Spinal cord (tissue), 10 donors: ENCODE data around the gene PRR16. TPM values are rescaled to one million over a fixed set of nuclear protein-coding genes. Genes with fewer than 3 reads are reported as not detected.
A peak's percentile ranks its signal among the peaks of the same experiment; 100 is the strongest.
"Not testable (repeated sequence)": the region's sequence is repeated elsewhere in the genome, so short reads cannot be mapped to it uniquely, and the experiment has no call there.

Experiments used
- DNase-seq, 6 donors: peaks; one replicate each; pipeline versions ENCODE4 v3.0.0 to v3.0.0-alpha.2; 2013 to 2015; ENCODE audit warnings: low spot score in 6 of 6, low read depth in 4 of 6
- H3K27ac ChIP-seq: one replicate; pipeline ENCODE4 v1.5.1; 2013; ENCODE audit warnings: low read depth, low read length, control low read depth
- H3K27me3 ChIP-seq: one replicate; pipeline ENCODE4 v1.6.1; 2013; ENCODE audit warnings: low read length; ENCODE audit not compliant: control insufficient read depth, insufficient read depth
- H3K36me3 ChIP-seq: one replicate; pipeline ENCODE4 v1.6.1; 2013; ENCODE audit warnings: low read length; ENCODE audit not compliant: control insufficient read depth, insufficient read depth
- H3K4me1 ChIP-seq: one replicate; pipeline ENCODE4 v1.6.1; 2013; ENCODE audit warnings: low read length; ENCODE audit not compliant: control insufficient read depth, insufficient read depth
- H3K4me3 ChIP-seq: one replicate; pipeline ENCODE4 v1.5.1; 2013; ENCODE audit warnings: low read depth, low read length, control low read depth
- H3K9me3 ChIP-seq: one replicate; pipeline ENCODE4 v1.6.1; 2013; ENCODE audit warnings: low read length; ENCODE audit not compliant: control insufficient read depth, insufficient read depth
- WGBS: methylation state at CpG from one replicate; pipeline ENCODE4 v1.1.5; 2013; ENCODE audit warnings: missing lambda C conversion rate; ENCODE audit not compliant: insufficient coverage; 5-methylcytosine and 5-hydroxymethylcytosine counted together
- polyA plus RNA-seq, 2 donors: library from polyadenylated mRNA; unstranded; fragments of 120-200 nt; gene quantifications; one replicate each; pipeline ENCODE4 v1.2.1, GENCODE V29; 2013; ENCODE audit not compliant: insufficient read length in 2 of 2
- total RNA-seq, 2 donors: library from RNA; depleted of rRNA in 1 of 2; stranded (reverse); fragments of 120-200 nt in 1 of 2; fragments of >200 nt in 1 of 2; gene quantifications; one replicate each; pipeline versions ENCODE4 v1.2.3 to v1.2.4, GENCODE V29; 2013 to 2014
- donor health status: healthy.

PRR16 gene
- total and polyA plus RNA-seq, 4 donors, result 1.6 to 5.7 (median 2.6) TPM

GRCh38 chr5:120690621-120691407 lies 226.7 kb downstream of the PRR16 start:
- no peak overlapping the region for H3K27ac ChIP-seq
- H3K4me1 ChIP-seq, result no peaks in the 10 kb centered on the region
- WGBS, result 85% methylated on average over 2 of the region's 9 CpGs
- DNase-seq, result peak in 1 of 6 donors; percentile 12
- H3K9me3 ChIP-seq, result no peaks in the 10 kb centered on the region
- H3K27me3 ChIP-seq, result no peaks in the 10 kb centered on the region
- H3K36me3 ChIP-seq, result no peaks in the 10 kb centered on the region
- H3K4me3 ChIP-seq, result no peak overlapping the region

DNA sequence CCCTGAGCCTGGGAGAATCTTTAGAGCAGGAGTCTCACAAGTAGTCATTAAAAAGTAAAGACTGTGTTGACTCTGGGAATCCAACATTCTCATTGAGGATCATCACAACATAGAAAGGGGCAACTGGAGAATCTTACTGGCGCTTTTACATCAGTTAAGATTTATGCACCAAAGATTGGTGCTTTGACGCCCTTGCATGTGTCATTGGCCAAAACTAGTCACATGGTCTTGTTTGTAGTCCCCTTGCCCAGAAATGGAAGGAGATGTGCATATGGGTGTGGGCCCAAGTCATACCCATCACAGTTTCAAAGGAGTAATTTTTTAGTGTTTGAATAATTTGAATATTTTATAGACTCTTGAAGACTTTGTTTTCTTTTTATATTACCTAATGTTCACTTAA lies 228.2 kb downstream of the PRR16 start:
- Histone ChIP-seq H3K9me3 (no peaks in the 10 kb centered on the region), H3K36me3 (no peaks in the 10 kb centered on the region), H3K27ac (no peak overlapping the region), H3K4me1 (no peaks in the 10 kb centered on the region), H3K27me3 (no peaks in the 10 kb centered on the region), H3K4me3 (no peak overlapping the region)
- no peak for DNase-seq
- 88% methylated on average over 2 of the region's 2 CpGs for WGBS

- H3K9me3 ChIP-seq, result no peaks in the 10 kb centered on the region
- H3K4me3 ChIP-seq, result no peak overlapping the region
- H3K27me3 ChIP-seq, result no peaks in the 10 kb centered on the region
- DNase-seq, result no peak
- H3K36me3 ChIP-seq, result no peaks in the 10 kb centered on the region
- no peak overlapping the region for H3K27ac ChIP-seq
- 97% methylated on average over 3 of the region's 4 CpGs for WGBS
- no peaks in the 10 kb centered on the region for H3K4me1 ChIP-seq
Observed at GRCh38 chr5:120695368-120695880, 231.3 kb downstream of the PRR16 start.

- Histone ChIP-seq H3K36me3 (no peaks in the 10 kb centered on the region), H3K4me3 (no peak overlapping the region), H3K9me3 (no peaks in the 10 kb centered on the region), H3K27ac (no peak overlapping the region), H3K27me3 (no peaks in the 10 kb centered on the region), H3K4me1 (no peaks in the 10 kb centered on the region)
- DNase-seq, result no peak
- WGBS, result no CpG with 5 or more reads among the region's 4 CpGs
Observed at GRCh38 chr5:120697147-120697546, 233.0 kb downstream of the PRR16 start.

DNA sequence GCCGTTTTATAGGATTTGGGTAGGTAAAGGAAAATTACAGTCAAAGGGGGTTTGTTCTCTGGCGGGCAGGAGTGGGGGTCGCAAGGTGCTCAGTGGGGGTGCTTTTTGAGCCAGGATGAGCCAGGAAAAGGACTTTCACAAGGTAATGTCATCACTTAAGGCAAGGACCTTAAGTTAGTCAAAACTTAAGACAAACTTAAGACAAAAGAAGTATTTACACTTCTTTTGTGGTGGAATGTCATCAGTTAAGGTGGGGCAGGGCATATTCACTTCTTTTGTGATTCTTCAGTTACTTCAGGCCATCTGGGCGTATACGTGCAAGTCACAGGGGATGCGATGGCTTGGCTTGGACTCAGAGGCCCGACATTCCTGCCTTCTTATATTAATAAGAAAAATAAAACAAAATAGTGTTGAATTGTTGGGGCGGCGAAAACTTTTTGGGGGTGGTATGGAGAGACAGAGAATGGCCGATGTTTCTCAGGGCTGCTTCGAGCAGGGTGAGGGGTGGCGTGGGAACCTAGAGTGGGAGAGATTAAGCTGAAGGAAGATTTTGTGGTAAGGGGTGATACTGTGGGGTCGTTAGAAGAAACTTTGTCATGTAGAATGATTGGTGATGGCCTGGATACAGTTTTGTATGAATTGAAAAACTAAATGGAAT lies 233.7 kb downstream of the PRR16 start:
- 85% methylated on average over 6 of the region's 13 CpGs for WGBS
- not testable (repeated sequence) for H3K4me3 ChIP-seq, H3K9me3 ChIP-seq

DNA sequence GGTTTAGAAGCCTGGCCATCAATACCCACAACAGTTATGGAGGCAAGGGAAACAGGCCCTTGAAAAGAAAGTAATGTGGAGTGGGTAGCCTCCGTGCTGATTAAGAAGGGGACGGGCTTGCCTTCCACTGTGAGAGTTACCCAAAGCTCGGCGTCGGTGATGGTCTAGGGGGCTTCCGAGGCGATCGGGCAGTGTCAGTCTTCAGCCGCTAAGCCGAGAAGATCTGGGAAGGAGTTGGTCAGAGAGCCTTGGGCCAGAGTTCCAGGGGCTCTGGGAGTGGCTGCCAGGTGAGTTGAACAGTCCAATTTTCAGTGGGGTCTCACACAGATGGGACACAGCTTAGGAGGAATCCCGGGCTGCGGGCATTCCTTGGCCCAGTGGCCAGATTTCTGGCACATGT lies 236.6 kb downstream of the PRR16 start:
- H3K9me3 ChIP-seq, H3K4me1 ChIP-seq, H3K27ac ChIP-seq, H3K27me3 ChIP-seq, H3K36me3 ChIP-seq, H3K4me3 ChIP-seq, DNase-seq: not testable (repeated sequence)
- WGBS, result 87% methylated on average over 9 of the region's 12 CpGs

More for the DNA sequence above, 233.7 kb downstream of the PRR16 start:
- not testable (repeated sequence) for H3K27me3 ChIP-seq, H3K36me3 ChIP-seq, H3K4me1 ChIP-seq, H3K27ac ChIP-seq, DNase-seq

DNA sequence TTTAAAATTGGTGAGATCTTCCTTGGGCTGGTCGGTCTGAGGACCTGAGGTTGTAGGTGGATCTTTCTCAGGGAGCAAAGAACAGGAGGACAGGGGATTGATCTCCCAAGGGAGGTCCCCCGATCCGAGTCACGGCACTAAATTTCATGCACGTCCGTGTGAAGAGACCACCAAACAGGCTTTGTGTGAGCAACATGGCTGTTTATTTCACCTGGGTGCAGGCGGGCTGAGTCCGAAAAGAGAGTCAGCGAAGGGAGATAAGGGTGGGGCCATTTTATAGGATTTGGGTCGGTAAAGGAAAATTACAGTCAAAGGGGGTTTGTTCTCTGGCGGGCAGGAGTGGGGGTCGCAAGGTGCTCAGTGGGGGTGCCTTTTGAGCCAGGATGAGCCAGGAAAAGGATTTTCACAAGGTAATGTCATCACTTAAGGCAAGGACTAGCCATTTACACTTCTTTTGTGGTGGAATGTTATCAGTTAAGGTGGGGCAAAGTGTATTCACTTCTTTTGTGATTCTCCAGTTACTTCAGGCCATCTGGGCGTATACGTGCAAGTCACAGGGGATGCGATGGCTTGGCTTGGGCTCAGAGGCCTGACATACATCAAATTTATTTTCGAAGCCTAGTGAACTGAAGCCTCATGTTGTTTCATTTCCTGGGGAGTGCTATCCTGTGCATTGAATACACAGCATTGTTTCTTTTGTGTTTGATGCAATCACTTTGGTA lies 238.9 kb downstream of the PRR16 start:
- not testable (repeated sequence) for H3K9me3 ChIP-seq, H3K4me1 ChIP-seq, H3K27me3 ChIP-seq, H3K27ac ChIP-seq, H3K36me3 ChIP-seq, DNase-seq, H3K4me3 ChIP-seq
- 52% methylated on average over 5 of the region's 16 CpGs for WGBS

DNA sequence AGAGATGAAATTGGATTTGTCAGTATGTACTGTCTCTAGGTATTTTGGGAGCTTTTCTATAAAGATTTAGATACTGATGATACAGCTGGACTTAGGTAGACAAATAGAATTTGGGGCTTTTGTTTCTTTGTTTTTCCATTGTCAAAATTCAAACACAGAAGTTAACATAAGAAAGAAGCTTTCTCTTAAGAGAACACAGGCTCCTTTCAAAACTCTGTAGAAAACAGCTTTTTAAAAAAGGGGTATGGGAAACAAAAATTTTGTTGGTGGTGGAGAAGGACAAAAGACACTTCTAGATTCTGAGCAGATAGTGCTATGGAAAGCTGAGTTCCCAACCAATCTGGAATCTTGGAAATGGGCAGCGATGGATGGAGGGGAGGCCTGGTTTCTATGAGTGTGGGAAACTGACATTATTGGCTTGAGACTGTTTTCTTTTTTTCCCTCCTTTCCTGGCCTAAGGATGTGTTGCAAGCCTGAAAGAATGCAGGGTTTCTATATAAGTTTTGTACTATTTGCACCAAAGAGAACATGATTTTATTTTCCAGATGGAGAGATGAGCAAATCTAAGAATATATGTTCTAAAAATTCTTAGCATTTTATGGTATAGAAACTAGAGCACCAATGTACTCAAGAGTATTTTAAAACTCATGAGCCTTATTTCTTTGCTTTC lies 240.0 kb downstream of the PRR16 start:
- H3K4me3 ChIP-seq, result no peak overlapping the region
- no peaks in the 10 kb centered on the region for H3K27me3 ChIP-seq
- H3K36me3 ChIP-seq, result no peaks in the 10 kb centered on the region
- no peaks in the 10 kb centered on the region for H3K4me1 ChIP-seq
- peak in 1 of 6 donors; percentile 9 for DNase-seq
- no peaks in the 10 kb centered on the region for H3K9me3 ChIP-seq
- no peak overlapping the region for H3K27ac ChIP-seq
- no CpG with 5 or more reads among the region's 1 CpG for WGBS

- no peaks in the 10 kb centered on the region for H3K4me1 ChIP-seq
- no peaks in the 10 kb centered on the region for H3K27me3 ChIP-seq
- no peak for DNase-seq
- H3K27ac ChIP-seq, result no peak overlapping the region
- no peaks in the 10 kb centered on the region for H3K9me3 ChIP-seq
- no peak overlapping the region for H3K4me3 ChIP-seq
- no peaks in the 10 kb centered on the region for H3K36me3 ChIP-seq
Observed at GRCh38 chr5:120706877-120707276, 242.8 kb downstream of the PRR16 start.
